ENCODE results near the gene TBC1D7.

Gene TBC1D7

DNA sequence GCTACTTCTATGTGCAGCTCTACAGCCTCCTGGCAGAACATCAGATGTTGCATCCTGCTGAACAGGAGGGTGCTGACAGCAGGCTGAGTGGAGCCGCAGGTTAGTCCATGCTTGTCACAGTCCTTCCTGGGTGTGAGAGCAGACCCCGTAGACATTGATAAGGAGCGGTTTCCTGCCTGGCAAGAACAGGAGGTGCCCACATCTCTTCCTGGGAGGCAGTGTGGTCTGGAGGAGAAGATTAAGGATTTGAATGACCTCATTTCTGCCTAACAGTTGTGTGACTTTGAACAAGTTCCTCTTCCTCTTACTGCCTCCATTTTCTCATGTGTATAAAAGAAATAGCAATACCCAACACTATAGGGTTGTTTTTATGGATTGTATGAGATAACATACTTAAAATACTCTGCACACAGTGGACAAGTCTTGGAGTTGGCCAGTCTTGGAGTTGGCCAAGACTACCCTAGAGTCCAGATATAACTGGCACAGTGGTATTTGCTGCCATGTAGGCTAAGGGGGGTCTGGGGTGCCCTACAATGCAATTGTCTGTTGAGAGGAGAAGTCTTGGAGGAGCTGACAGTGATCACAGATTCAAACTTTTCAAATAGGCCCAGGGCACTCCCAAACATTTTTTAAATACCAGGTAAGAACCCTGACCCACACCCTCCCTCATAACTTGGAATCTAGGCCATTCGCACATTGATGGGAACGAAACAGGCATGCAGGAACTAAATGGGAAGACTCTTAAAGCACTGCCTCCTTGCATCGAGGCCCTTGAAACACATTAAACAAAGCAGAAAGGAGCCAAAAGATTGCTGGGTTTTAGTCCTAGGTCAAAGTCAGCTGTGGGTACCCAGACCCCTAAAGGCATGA lies 32.6 kb upstream of the TBC1D7 start:
- Histone ChIP-seq H3K27ac (ENCODE audit: low read depth, low read length) (no peak overlapping the region), H3K4me3 (ENCODE audit: insufficient read depth, low read length, poor library complexity, severe bottlenecking) (no peak overlapping the region), H3K79me2 (ENCODE audit: insufficient read depth, low read length) (no peaks in the 10 kb centered on the region), H3K9me3 (ENCODE audit: insufficient read depth, low read length) (no peaks in the 10 kb centered on the region), H3K9me2 (replicated peaks; ENCODE audit: insufficient read depth, low read length) (no peaks in the 10 kb centered on the region), H3K27me3 (ENCODE audit: low read length) (no peaks in the 10 kb centered on the region), H3K4me2 (ENCODE audit: low read depth, low read length, poor library complexity, severe bottlenecking) (no peak overlapping the region), H3K36me3 (ENCODE audit: low read length) (no peaks in the 10 kb centered on the region), H3F3A (ENCODE audit: insufficient read depth) (peaks cover 7% of the 10 kb centered on the region), H4K20me1 (ENCODE audit: low read depth, low read length) (no peaks in the 10 kb centered on the region), H2AFZ (ENCODE audit: low read depth, low read length, severe bottlenecking) (no peak overlapping the region), H3K9ac (ENCODE audit: low read length) (no peak overlapping the region)
- TF ChIP-seq, protein P1, sequence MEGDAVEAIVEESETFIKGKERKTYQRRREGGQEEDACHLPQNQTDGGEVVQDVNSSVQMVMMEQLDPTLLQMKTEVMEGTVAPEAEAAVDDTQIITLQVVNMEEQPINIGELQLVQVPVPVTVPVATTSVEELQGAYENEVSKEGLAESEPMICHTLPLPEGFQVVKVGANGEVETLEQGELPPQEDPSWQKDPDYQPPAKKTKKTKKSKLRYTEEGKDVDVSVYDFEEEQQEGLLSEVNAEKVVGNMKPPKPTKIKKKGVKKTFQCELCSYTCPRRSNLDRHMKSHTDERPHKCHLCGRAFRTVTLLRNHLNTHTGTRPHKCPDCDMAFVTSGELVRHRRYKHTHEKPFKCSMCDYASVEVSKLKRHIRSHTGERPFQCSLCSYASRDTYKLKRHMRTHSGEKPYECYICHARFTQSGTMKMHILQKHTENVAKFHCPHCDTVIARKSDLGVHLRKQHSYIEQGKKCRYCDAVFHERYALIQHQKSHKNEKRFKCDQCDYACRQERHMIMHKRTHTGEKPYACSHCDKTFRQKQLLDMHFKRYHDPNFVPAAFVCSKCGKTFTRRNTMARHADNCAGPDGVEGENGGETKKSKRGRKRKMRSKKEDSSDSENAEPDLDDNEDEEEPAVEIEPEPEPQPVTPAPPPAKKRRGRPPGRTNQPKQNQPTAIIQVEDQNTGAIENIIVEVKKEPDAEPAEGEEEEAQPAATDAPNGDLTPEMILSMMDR (IDR thresholded peaks at IDR 0.05; ENCODE audit: insufficient read depth, low read length, poor library complexity, severe bottlenecking), result no peak
- no peak for TF ChIP-seq EZH2phosphoT487 (conservative IDR thresholded peaks at IDR 0.05; ENCODE audit: low read length)

- no peaks in the 10 kb centered on the region for H3K36me3 ChIP-seq (ENCODE audit: low read length)
- no peaks in the 10 kb centered on the region for H3K9me3 ChIP-seq (ENCODE audit: insufficient read depth, low read length)
- no peaks in the 10 kb centered on the region for H3K27me3 ChIP-seq (ENCODE audit: low read length)
- H4K20me1 ChIP-seq (ENCODE audit: low read depth, low read length), result no peaks in the 10 kb centered on the region
- H2AFZ ChIP-seq (ENCODE audit: low read depth, low read length, severe bottlenecking), result no peak overlapping the region
- H3K9me2 ChIP-seq (replicated peaks; ENCODE audit: insufficient read depth, low read length), result no peaks in the 10 kb centered on the region
- no peak overlapping the region for H3K4me3 ChIP-seq (ENCODE audit: insufficient read depth, low read length, poor library complexity, severe bottlenecking)
- peaks cover 12% of the 10 kb centered on the region for H3F3A ChIP-seq (ENCODE audit: insufficient read depth)
- H3K4me2 ChIP-seq (ENCODE audit: low read depth, low read length, poor library complexity, severe bottlenecking), result no peak overlapping the region
- TF ChIP-seq EZH2phosphoT487 (conservative IDR thresholded peaks at IDR 0.05; ENCODE audit: low read length), result no peak
- TF ChIP-seq, protein P1 (IDR thresholded peaks at IDR 0.05; ENCODE audit: insufficient read depth, low read length, poor library complexity, severe bottlenecking), result no peak
- H3K9ac ChIP-seq (ENCODE audit: low read length), result no peak overlapping the region
- H3K79me2 ChIP-seq (ENCODE audit: insufficient read depth, low read length), result no peaks in the 10 kb centered on the region
- H3K27ac ChIP-seq (ENCODE audit: low read depth, low read length), result no peak overlapping the region
Observed at GRCh38 chr6:13359287-13359686, 30.9 kb upstream of the TBC1D7 start.

DNA sequence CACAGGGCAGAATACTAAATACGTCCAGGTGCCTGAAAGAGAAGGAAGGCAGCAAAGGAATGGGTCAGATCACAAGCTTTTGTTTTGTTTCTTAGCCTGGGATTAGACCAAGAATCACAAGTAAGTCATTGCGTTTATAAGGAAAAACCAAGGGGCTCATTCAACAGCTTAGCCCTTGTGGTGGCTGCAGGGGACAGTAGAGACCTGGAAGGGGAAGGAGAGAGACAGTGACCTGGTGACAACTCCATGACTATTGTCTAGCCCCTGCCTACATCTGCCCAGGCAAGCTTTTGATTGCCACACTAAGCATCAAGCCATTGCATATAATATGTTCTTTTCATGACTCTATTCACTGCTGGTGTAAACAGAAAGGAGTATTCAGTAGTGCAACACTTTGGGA lies 30.2 kb upstream of the TBC1D7 start:
- H4K20me1 ChIP-seq (ENCODE audit: low read depth, low read length), result no peaks in the 10 kb centered on the region
- no peak overlapping the region for H2AFZ ChIP-seq (ENCODE audit: low read depth, low read length, severe bottlenecking)
- no peak overlapping the region for H3K27ac ChIP-seq (ENCODE audit: low read depth, low read length)
- no peak for TF ChIP-seq EZH2phosphoT487 (conservative IDR thresholded peaks at IDR 0.05; ENCODE audit: low read length)
- TF ChIP-seq, protein P1 (IDR thresholded peaks at IDR 0.05; ENCODE audit: insufficient read depth, low read length, poor library complexity, severe bottlenecking), result no peak
- H3K27me3 ChIP-seq (ENCODE audit: low read length), result no peaks in the 10 kb centered on the region
- H3K79me2 ChIP-seq (ENCODE audit: insufficient read depth, low read length), result no peaks in the 10 kb centered on the region
- H3K9ac ChIP-seq (ENCODE audit: low read length), result no peak overlapping the region
- no peaks in the 10 kb centered on the region for H3K36me3 ChIP-seq (ENCODE audit: low read length)
- no peaks in the 10 kb centered on the region for H3K9me2 ChIP-seq (replicated peaks; ENCODE audit: insufficient read depth, low read length)
- no peak overlapping the region for H3K4me2 ChIP-seq (ENCODE audit: low read depth, low read length, poor library complexity, severe bottlenecking)
- no peaks in the 10 kb centered on the region for H3K9me3 ChIP-seq (ENCODE audit: insufficient read depth, low read length)
- peaks cover 12% of the 10 kb centered on the region for H3F3A ChIP-seq (ENCODE audit: insufficient read depth)
- no peak overlapping the region for H3K4me3 ChIP-seq (ENCODE audit: insufficient read depth, low read length, poor library complexity, severe bottlenecking)

All from SU-DHL-6 (cell line).